Measurements from ENCODE around the gene NES.

NES gene

DNA sequence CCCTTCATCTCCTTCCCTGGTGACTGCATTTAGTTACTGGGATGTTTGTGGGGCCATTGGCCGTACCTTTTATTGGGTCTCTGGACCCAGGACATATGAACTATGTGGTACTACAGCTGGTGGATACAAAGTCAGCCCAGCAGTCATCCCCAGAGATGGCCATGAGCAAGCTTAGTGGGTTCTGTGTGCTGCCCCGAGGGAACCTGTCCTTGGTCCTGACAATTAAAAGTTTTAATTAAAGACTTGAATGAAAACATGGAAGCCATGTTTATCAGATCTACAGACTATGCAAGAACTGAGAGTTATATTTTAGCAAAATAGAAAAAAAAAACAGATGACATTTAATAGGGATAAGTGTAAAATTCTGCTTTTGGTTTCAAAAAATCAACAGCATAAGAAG lies 2.8 kb upstream of the NES start:
- DNase-seq (ENCODE audit: low spot score): no peak

- no peak for DNase-seq (ENCODE audit: low spot score)
Measured at GRCh38 chr1:156677616-156678596, 699 bp upstream of the NES start.

GRCh38 chr1:156676114-156676819 lies 940 bp downstream of the NES start:
- no peak for DNase-seq (ENCODE audit: low spot score)

DNA sequence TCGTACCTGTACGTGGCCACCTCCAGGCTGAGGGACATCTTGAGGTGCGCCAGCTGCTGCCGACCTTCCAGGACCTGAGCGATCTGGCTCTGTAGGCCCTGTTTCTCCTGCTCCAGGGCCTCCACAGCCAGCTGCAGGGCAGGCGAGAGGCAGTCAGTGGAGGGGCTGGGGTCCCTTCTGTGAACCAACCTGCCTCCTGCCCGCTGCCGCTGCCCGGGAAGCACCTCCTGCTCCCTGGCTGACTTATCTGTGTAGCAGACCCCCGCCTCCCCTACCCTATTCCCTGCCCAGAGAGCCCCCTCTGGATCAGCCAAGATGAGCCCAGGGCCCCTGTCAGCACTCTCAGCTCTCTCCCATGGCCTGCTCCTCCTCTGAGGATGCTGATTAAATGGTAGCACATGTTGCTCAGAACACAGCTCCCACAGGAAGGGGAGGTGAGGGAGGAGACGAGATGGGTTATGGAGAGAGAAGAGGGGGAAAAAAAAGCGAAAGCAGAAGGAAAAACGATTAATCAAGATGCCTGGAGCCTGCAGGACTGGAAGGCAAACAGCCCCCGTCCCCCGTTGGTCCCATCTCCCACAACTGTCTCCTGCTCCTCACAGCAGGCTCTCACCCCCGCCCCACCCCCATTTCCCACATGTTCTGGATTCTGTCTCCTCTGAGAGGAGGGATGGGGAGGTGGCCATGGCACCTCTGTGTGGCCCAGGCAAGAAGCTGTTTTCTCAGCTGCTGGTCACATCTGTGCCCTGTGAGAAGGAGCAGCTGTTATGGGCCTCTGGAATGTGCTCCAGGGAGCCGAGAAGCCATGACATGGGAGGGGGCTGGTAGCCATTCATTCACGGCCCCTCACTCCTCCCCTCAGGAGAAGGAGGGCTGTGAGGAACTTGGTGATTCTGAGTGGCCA lies 1.7 kb downstream of the NES start:
- no peak for DNase-seq (ENCODE audit: low spot score)

DNA sequence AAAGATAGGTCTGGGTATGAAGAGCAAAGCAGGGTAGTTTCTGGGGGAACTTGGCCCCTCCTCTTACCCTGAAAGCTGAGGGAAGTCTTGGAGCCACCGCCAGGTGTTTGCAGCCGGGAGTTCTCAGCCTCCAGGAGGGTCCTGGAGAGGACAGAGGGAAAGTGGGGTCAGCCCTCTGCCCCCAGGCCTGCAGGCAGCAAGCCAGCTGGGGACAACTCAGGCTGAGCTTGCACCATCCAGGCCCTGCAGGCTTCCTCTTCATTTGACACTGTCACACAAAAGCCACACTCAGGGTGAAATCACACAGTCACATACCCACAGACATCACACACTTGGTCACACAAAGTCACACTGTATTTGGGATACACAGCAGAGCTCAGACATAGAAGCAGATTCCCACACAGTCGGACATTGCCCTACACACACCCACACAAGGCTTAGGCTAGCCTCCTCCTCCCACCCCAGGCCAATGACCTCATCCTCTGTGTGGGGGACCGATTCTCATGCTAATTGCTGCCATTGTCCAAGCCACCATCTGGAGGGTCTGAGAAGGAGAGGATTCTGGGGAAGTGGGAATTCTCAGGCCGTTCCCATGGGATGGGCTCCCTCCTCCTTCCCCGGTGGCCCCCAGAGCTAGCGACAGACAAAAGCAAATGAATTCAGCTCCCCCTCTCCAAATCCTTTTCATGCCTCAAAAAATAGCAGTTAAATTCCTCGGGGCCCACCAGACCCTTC lies 3.7 kb downstream of the NES start:
- no peak for DNase-seq (ENCODE audit: low spot score)

DNA sequence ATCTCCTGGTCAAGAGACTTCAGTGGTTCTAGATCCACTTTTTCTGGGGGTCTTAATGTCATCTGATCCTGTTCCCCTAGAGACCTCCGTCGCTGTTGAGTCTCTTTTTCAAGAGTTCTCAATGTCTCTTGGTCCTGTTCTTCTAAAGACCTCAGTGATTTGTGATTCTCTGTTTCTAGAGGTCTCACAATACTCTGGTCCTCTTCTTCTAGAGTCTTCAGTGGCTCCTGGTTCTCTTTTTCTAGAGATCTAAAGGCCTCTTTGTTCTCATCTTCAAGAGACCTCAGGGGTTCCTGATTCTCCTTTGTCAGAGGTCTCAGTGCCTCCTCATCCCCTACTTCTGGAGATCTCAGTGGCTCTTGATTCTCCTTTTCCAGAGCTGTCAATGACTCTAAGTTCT lies 5.4 kb downstream of the NES start:
- DNase-seq (ENCODE audit: low spot score): no peak

DNA sequence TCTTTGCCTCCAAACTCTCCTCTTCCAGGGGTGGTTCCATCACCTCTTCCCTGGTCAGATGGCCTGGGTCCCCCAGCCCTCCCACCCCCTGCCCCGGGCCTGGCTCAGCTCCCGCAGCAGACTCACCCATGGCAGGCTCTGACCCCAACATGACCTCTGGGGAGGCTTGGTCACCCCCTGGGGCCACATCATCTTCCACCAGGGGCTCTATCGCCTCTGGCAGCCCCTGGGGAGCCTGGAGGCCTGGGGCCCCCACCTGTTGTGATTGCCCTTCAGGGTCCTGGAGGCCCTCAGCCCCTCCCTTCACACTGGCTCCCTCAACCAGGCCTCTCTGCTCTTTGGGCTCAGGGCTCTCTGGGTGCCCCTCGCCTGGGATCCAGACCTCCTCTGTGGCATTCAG lies 6.4 kb downstream of the NES start:
- DNase-seq (ENCODE audit: low spot score): no peak

GRCh38 chr1:156670359-156670758 lies 6.8 kb downstream of the NES start:
- DNase-seq (ENCODE audit: low spot score): no peak

- DNase-seq (ENCODE audit: low spot score): no peak
Measured at GRCh38 chr1:156669794-156670193, 7.4 kb downstream of the NES start.

DNA sequence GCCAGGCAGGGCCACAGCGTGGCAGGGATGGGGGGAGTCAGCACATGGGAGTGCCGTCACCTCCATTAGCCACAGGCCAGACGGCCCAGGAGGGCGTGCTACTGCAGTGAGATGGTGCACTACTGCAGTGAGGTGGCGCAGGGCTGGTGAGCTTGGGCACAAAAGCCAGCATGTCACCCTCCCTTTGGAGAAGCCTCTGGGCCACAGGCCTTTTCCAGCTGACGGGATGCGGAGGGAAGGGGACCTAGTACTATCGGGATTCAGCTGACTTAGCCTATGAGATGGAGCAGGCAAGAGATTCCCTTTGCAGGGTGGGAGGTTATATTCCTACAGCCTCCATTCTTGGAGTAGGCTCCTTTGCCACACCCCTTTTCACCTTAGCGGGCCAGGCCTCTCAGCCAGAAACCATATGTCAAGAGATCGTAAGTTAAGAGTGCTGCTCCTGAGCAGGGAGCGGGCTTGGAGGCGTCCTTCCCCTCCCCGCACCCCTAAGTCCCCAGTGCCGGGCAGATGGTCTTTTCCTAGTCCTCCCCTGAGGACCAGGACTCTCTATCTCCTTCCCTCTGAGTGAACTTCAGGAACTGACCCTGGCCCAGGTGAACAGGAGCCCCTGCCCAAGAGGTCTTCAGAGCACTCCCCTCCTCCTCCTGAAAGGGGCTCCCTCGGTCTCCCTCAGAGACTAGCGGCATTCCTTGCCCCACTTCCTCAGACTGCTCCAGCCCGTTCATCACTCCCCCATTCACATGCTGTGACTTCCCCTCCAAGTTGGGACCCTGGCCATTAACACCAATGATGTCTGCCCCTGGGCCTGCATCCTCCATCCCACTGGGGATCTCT lies 8.2 kb downstream of the NES start:
- DNase-seq (ENCODE audit: low spot score): no peak

DNA sequence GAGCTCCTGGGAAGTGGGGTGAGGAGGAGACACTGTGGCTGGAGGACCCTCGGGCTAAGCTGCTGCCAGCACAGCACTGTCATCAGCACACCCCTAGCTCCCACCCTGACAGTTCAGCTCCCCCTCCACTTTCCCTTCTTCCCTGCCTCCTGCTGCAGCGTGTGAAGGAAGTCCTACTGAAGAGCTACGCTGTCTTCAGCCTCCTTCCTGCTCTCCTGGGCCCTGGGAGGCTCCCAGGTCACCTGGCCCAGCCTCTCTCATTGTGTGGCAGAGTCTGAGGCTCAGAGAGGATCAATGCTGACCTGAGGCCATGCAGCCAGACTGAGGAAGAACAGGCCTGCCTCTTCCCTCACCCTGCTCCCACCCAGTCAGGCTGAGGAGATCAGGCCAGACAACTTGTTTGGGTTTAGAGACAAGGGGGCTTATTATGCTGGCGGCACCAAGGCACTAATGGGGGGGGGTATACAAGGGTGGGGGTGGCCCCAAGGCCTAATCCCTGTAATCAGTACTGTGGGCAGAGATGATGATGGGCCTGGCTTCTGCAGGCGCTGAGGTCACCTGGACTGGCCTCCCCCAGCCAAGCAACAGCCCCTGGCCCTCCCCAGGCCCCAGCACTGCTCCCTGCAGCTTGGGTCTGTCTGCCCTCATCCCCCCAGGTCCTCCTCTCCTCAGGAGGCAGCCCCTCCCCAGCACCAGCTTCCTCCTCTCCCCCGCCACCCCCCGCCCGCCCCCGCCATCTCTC lies 9.1 kb downstream of the NES start:
- DNase-seq (ENCODE audit: low spot score): no peak

DNA sequence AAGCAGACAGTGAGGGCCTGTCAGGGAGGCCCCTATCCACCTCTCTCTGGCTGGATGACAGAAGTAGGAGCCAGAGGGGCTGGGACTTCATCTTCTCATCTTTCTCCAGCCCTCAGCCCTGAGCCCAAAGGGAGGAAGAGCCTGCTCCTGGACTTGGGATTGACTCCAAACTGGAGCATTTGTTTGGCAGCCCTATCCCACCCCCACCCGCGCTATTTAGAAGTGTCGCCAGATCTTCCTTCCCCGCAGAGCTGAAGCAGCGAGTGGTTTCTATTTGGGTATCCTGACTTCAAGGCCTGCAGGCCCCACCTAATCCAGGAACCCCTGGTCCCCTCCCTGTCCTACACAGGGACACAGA lies 9.6 kb downstream of the NES start:
- no peak for DNase-seq (ENCODE audit: low spot score)

DNA sequence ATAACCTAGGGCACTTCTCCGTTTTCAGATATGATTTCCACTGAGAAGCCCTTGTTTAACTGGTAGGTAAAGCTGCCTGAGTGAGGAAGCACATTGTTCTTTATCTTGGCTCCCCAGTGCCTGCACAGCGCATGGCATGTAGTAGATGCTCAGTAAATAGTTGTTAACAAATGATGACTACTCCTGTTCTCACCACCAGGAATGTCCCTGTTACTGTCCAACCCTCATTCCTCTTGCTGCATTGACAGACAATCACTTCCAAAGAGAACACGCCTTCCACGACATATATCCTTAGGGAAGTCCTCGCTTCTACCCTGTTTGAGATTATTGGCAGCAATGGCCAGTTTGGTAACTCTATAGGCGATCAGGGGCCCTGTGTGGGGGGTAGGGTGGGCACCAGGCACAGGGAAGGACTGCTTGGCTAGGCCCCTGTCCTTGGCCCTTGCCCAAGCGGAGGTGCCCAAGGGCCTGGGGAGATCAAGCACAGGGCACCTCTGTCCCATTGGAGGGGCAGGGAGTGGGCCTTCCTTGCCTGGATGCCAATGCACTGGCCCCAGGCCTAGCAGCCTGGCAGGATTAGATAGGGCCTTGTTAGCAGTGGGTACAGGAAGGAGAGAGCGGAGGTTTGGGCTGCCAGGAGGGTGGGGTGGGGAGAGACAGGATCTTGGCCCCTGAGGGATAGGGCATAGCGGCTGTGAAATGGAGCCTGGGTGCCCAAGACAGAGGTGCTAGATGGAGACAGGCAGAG lies 10.2 kb downstream of the NES start:
- DNase-seq (ENCODE audit: low spot score): no peak

DNA sequence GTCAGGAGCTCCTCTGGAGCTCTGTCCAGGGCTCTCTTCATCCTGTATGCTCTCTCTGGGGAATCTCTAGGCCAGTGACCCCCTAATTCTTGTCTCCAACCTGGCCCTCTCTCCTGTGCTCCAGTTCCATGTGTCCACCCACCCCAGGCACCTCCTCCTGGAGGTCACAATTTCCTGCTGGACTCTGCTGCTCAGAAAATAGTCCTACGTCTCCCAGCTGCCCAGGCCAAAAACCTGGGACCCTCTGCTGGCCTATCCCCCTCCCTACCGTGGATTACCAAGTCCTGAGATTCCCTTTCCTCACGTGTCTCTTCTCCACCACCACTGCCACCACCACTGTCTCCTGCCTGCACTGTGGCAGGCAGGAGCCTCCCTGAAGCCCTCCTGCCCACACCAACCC lies 11.7 kb downstream of the NES start:
- no peak for DNase-seq (ENCODE audit: low spot score)

DNA sequence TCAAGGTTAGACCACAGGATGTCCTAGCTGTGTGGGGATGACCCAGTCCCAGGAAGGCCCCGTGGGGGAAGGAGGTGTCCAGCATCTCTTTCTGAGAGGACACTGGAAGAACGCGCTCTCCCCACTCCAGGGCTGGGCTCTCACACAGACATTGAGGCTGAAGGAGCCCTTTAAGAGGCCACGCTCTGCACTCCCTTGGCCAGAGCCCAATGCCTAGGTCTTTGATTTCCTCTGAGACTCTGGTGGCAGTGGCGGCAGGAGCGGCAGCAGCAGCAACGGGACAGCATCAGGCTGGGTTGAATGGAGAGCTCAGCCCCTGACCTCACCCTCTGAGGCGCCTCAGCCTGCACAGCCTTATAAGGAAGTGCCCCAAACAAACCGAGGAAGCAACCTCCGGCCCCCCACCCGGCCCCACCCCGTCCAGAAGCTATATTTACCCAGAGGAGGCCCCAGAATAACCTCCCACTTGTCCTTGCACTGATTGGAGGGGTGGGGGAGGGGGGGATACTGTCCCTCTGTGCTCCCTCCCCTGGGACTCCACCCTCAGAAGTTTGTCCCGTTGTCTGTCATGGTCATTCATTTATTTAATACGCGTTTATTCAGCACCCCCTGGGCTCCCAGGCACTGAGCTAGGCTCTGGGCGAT lies 12.3 kb downstream of the NES start:
- no peak for DNase-seq (ENCODE audit: low spot score)

DNA sequence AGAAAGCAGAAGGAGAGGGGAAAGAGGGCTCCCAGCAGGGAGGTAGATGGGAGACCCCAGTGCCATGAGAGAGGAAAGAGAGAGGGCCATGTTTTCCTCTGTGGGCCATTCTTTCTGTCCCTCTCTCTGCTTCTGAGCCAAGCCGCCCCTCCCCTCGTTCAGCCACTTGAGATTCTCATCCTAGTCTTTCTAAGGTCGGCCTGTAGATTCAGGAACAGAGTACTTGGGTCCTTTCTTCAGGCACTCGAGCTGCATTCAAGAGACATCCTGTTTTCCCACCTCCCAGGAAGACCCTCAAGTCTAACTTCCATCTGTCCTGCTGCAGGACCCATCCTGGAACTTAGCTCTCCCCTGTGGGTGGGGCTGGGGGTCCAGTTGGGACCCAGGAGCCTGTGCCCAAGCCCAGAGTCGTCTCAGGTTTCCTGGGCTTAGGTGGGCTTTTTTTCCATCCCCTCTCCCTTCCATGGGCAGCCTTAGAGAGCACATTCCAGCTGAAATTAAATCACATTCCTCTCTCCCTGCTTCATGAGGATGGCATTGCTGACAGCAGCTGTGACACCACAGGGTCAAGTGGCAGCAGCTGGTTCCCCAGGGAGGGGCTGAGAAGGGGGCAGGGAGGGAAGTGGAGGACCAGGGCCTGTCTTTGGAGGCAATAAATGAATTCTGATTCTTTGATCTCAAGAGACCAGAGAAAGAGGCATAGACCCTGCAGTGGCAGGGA lies 13.0 kb downstream of the NES start:
- DNase-seq (ENCODE audit: low spot score): no peak

GRCh38 chr1:156663178-156663577 lies 14.0 kb downstream of the NES start:
- no peak for DNase-seq (ENCODE audit: low spot score)

- DNase-seq (ENCODE audit: low spot score): no peak
Measured at GRCh38 chr1:156662800-156663055, 14.5 kb downstream of the NES start.

All from germinal center (tissue), 1 donor.